IPS DF 4.7 (cell line): ENCODE results near the gene FUBP3.

Source experiments
- DNase-seq: peaks from one replicate; pipeline ENCODE4 v3.0.0-alpha.2; 2013; ENCODE audit warnings: low spot score; ENCODE audit errors: extremely low read depth

The FUBP3 gene

DNA sequence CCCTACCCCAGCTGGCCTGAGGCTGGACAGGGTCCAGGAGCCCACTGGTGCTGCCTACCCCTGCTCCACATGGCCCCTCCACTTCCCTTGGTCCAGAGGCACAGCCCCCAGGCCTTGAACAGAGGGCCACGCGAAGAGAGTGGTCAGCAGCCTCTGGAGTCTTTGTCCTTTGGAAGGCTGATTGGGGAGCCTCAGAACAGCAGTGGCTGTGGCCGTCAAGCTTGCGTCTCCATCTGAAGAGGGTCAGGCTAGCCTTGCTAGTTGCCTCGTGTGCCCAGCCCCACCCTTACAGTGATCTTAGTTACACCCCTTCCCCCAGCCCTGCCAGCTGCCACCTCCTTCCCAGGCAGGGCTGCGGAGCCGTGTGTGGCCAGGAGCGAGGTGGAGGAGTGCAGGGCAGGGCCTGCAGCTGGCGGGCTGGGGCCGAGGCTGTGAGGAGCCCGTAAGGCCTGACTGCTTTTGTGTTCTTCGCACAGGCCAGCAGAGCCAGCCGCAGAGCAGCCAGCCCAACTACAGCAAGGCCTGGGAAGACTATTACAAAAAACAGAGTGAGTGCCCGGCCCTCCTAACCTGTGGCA is 54.9 kb downstream of the FUBP3 start:
- DNase-seq: no peak

GRCh38 chr9:130634801-130635200 is 55.4 kb downstream of the FUBP3 start:
- DNase-seq: no peak

DNA sequence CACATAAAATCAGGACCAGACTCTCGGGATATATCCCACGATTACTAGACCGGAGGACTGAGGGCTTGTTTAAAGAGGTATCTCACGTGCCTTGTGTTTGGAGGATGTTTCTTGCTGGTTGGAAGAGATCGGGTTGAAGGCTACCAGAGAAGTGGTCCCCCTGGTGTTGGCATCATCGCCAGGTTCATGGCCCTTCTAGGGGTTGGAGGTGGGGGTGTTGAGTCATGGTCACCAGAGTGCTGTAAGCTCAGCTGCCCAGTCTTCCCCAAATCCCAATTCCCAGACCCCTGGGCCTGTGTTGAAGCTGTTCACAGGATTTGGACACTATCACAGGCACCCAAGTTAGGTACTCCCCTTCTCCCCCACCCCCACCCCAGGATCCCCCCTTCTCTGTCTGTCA is 55.9 kb downstream of the FUBP3 start:
- DNase-seq: no peak

DNA sequence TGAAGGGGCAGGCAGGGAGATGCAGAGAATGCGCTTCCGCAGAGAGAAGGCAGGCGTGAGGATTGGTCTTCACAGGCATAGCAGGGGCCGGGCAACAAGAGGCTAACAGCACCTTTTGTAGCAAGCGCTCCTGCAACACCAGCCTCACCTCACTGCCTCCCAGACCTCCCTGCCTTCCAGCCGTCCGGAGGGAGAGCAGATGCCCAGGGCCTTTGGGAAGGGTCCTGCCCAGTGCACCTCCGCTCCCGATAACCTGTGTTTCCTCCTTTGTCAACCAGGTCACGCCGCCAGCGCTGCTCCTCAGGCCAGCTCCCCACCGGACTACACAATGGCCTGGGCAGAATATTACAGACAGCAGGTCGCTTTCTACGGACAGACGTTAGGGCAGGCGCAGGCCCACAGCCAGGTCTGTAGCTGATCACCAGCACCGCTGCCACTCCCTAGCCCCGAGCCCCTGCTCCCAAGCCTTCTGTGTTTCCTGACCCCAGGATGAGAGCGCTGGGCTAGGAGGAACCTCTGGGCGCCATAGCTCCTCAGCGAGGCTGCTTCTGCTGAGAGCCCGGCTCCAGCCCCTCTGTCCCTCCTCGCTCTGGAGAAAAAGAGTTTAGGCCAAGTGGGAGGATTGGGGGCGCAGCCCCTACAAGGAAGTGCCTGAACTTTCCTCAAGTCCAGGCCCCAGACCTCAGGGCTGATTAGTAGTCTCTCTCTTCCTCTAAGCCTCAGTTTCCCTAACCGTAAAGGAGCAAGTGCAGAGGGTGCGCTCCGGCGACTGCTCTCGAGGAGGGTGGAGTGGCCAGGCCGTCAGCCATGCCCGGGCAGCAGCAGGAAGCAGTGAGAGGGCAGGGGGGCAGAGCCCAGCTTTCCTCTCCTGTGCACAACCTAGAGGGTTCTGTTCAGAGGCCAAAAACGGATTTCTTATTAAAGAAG is 56.6 kb downstream of the FUBP3 start:
- DNase-seq: no peak

DNA sequence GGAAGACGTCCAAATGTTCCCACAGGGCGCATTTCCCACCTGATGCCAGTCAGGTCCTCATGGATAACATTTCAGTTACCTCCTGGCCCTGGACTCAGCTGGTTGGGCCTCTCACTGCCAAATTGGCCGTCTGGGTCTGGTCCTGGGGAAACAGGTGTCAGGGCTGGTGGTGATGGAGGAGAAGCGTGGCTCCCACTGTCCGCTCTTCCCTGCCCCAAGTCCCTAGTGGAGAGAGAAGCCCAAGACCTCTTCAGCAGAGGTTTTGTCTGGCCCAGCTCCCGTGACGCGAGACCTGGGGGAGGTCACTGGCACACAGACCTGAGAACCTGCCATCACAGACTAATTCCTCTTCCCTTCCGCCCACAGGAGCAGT is 57.3 kb downstream of the FUBP3 start:
- DNase-seq: no peak

GRCh38 chr9:130638284-130639123 is 59.1 kb downstream of the FUBP3 start:
- no peak for DNase-seq

GRCh38 chr9:130639124-130639765 is 59.9 kb downstream of the FUBP3 start:
- DNase-seq: no peak

- DNase-seq: no peak
These were observed 60.6 kb downstream of the FUBP3 start for GRCh38 chr9:130639866-130640555.

- DNase-seq: no peak
These were observed 61.3 kb downstream of the FUBP3 start for GRCh38 chr9:130640681-130641080.

DNA sequence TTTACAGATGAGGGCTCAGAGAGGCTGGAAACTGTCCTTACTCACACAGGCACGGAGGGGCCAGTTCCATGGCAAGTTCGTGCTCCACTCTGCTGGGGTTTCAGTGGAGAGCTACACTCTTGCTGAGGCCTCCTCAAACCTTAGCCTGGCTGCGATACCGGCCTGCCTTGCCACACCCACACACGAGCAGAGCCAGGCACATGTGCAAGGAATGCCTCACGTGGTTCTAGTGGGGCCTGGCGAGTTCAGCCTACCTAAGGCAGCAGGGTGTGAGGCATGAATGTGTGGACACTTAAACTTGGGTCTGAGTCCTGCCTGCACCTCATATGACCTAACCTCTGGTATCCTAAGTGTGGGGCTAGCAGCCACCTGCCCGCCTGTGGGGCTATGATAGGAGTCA is 63.5 kb downstream of the FUBP3 start:
- no peak for DNase-seq

- DNase-seq: no peak
These were observed 71.8 kb downstream of the FUBP3 start for GRCh38 chr9:130651221-130651620.

DNA sequence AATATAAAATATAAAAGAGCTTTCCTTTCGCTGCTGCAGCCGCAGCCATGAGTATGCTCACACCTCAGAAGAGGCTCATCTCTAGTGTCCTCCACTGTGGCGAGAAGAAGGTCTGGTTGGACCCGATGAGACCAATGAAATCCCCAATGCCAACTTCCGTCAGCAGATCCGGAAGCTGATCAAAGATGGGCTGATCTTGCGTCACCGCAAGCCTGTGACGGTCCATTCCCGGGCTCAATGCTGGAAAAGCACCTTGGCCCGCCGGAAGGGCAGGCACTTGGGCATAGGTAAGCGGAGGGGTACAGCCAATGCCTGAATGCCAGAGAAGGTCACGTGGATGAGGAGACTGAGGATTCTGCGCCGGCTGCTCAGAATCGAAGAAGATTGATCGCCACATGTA is 72.4 kb downstream of the FUBP3 start:
- no peak for DNase-seq

DNA sequence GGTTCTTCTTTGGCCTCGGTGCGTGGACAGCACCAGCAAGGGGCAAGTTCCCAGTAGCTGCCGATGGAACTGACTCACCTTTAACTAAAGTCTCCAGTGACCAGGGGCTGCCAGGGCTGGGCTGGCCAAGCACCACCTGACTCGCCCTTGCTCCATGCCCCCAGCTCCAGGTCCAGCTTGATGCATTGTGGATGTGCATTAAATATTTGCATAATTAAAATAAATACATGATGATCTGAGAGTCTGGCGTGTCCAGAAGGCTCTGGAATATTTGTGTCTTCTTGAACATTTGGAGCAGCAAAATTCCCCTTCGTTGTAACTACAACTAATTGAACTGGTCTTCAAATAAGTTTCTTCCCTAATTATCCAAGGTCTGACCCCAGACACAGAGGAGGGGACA is 75.5 kb downstream of the FUBP3 start:
- DNase-seq: no peak

DNA sequence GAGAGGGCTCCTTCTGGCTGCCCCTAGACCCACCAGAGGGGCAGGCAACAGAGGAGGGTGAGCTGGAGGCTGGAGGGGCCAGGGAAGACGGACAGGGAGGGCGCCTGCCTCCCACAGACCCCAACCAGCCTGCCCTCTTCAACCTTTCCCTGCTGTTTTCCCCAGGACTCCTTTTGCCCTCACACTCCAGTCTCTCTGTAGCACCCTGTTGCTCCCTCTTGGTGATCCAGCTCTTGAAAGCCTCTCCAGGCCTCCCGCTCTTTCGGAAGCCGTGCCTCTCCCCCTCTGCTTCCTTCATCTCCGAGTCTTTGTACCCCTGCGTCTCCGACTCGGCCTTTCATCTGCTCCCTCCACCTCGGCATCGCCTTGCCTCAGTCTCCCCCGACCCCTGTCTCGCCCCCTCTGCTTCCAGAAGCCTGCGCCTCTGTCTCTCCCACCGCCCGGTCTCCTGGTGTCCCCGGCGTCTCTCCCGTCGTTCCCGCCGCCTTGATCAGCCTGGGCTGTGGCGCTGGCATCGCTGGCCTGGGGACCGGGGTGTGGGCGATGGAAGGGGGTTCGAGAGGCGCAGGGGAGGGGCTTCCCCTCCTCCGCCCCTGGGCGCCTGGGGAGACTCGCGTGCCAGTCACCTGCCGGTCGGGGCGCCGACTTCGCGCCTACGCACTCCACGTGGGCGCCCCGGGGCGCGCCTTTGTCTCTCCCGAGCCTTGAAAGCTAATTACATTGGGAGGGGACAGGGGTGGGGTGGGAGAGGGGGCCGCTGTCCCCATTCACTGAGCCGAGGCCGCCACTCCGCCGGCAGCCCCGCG is 79.7 kb downstream of the FUBP3 start:
- no peak for DNase-seq

GRCh38 chr9:130659699-130660248 is 80.4 kb downstream of the FUBP3 start:
- DNase-seq: no peak

GRCh38 chr9:130660326-130660682 is 80.9 kb downstream of the FUBP3 start:
- no peak for DNase-seq

DNA sequence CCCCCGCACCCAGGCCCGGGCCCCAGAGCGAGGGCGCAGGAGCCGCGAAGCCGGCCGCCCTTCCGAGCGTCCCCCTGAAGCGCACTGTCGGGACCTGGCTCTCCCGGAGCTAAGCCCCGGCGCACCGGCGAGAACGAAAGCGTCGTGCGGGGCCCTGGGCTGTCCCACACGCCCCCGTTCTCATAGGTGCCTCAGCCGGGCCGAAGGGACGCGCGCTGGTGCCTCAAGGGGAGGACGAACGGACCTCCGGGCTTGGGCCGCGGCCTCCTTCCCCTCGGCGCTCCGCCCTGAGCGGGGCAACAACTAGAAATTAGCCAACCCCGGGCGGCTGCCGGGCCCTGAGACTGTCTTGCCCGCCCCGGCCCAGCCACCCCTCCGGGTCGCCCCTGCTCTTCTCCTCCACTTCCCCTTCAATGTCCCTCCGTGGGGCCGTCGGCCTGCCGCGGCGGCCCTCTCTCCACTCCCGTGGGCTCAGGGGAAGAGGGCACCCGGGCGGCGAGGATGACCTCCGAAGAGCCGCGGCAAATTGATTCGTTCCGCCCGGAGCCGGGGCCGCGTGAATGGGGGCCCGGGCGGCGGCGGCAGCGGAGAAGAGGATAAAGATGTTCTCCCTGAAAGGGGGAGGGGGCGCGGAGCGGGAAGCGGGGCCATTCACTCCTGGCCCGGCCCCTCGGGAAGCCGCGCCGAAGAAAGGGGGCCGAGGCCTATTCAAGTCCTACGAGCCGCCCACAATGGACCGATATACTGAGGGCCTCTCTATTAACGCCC is 81.5 kb downstream of the FUBP3 start:
- no peak for DNase-seq

- no peak for DNase-seq
These were observed 82.2 kb downstream of the FUBP3 start for GRCh38 chr9:130661451-130662098.
